HCT116 (cell line): ENCODE measurements around the gene DMD. TPM values are rescaled to one million over a fixed set of nuclear protein-coding genes. Genes with fewer than 3 reads are reported as not detected.

Source experiments
- ATAC-seq: fragments of 200-7000 bp; cut with Tn5 transposase; 2 replicates; pipeline ENCODE4 v1.9.1; 2020; ENCODE audit warnings: mild to moderate bottlenecking, moderate library complexity
- BruUV-seq: library from RNA; stranded (reverse); fragments of 400-500 nt; replicated peaks from 2 replicates; lab custom pipeline; 2021; lab: Mats Ljungman, UMichigan
- CTCF ChIA-PET: fragments of 300-600 bp; sonication (Branson Sonifier 250); formaldehyde crosslinking; loops from one replicate; lab custom pipeline; 2021; ENCODE audit warnings: antibody characterized with exemption; lab: Charles Lee
- POLR2A ChIA-PET: fragments of 300-600, 350-600 bp; sonication (Branson Sonifier 250); formaldehyde crosslinking; loops from one replicate; lab custom pipeline; 2021; ENCODE audit warnings: antibody characterized with exemption; lab: Charles Lee
- RAD21 ChIA-PET, 2 experiments: fragments of 300-600 bp; sonication (Branson Sonifier 250); formaldehyde crosslinking; loops; one replicate each; lab custom pipeline; 2023; ENCODE audit warnings: low total read pairs in 2 of 2; ENCODE audit not compliant: uncharacterized antibody in 2 of 2, unreplicated experiment in 2 of 2, low non-redundant PET in 1 of 2; lab: Charles Lee
- DNase-seq: peaks from one replicate; pipeline ENCODE4 v3.0.0-alpha.2; 2010; ENCODE audit warnings: low read depth, low spot score
- H2AFZ ChIP-seq: fragments of 200-600 bp; shearing (Covaris generic), sonication (generic); 2 replicates; pipeline ENCODE4 v1.6.1; 2017; ENCODE audit warnings: low read depth, mixed run types, mixed read lengths, antibody characterized with exemption, low read length; ENCODE audit not compliant: poor library complexity, severe bottlenecking
- H3K27ac ChIP-seq: 2 replicates; pipeline ENCODE4 v1.5.1; 2012; ENCODE audit warnings: low read depth, low read length
- H3K27me3 ChIP-seq: fragments of 200-600 bp; sonication (generic); 2 replicates; pipeline ENCODE4 v1.6.1; 2016; ENCODE audit warnings: mixed run types, low read length, mixed read lengths; ENCODE audit not compliant: insufficient read depth
- H3K36me3 ChIP-seq, 2 experiments: fragments of 200-500 bp in 1 of 2; fragments of 200-600 bp in 1 of 2; sonication (Bioruptor generic) in 1 of 2; sonication (generic) in 1 of 2; 2 replicates each; pipeline versions ENCODE4 v1.5.1 to v1.6.1; 2014 to 2016; ENCODE audit warnings: low read length in 2 of 2, inconsistent platforms in 1 of 2, mixed read lengths in 1 of 2, mixed run types in 1 of 2; ENCODE audit not compliant: insufficient read depth in 2 of 2, control insufficient read depth in 1 of 2
- H3K4me1 ChIP-seq, 2 experiments: fragments of 200-600 bp in 1 of 2; sonication (generic) in 1 of 2; 2 replicates each; pipeline versions ENCODE4 v1.5.1 to v1.6.1; 2012 to 2017; ENCODE audit warnings: low read length in 2 of 2, inconsistent platforms in 1 of 2, mild to moderate bottlenecking in 1 of 2, mixed read lengths in 1 of 2, mixed run types in 1 of 2, moderate library complexity in 1 of 2; ENCODE audit not compliant: insufficient read depth in 2 of 2, control insufficient read depth in 1 of 2
- H3K4me2 ChIP-seq: fragments of 200-600 bp; sonication (generic); 2 replicates; pipeline ENCODE4 v1.6.1; 2017; ENCODE audit warnings: mixed run types, low read length, mixed read lengths
- H3K4me3 ChIP-seq, 2 experiments: fragments of 200-600 bp in 1 of 2; sonication (generic) in 1 of 2; replicated peaks in 1 of 2; 2 replicates each; pipeline ENCODE4 v1.5.1; 2011 to 2016; ENCODE audit warnings: low read length in 2 of 2, control low read depth in 1 of 2, low read depth in 1 of 2, mild to moderate bottlenecking in 1 of 2, mixed read lengths in 1 of 2, mixed run types in 1 of 2
- H3K79me2 ChIP-seq: fragments of 200-600 bp; sonication (generic); 2 replicates; pipeline ENCODE4 v1.6.1; 2017; ENCODE audit warnings: mild to moderate bottlenecking, mixed run types, low read length, moderate library complexity, mixed read lengths; ENCODE audit not compliant: insufficient read depth
- H3K9ac ChIP-seq: fragments of 200-600 bp; sonication (generic); 2 replicates; pipeline ENCODE4 v1.6.1; 2016; ENCODE audit warnings: low read length, mixed read lengths
- H3K9me2 ChIP-seq: fragments of 200-600 bp; sonication (generic), shearing (Covaris generic); 2 replicates; pipeline ENCODE4 v1.6.1; 2017; ENCODE audit warnings: mixed run types, mild to moderate bottlenecking, moderate library complexity; ENCODE audit not compliant: insufficient read depth
- H3K9me3 ChIP-seq, 2 experiments: fragments of 200-500 bp in 1 of 2; fragments of 200-600 bp in 1 of 2; sonication (Bioruptor generic) in 1 of 2; sonication (generic) in 1 of 2; 2 replicates each; pipeline ENCODE4 v1.6.1; 2014 to 2017; ENCODE audit warnings: low read length in 2 of 2, mixed read lengths in 2 of 2, inconsistent platforms in 1 of 2, low read depth in 1 of 2, mild to moderate bottlenecking in 1 of 2, mixed run types in 1 of 2, moderate library complexity in 1 of 2; ENCODE audit not compliant: control insufficient read depth in 1 of 2, insufficient read depth in 1 of 2
- H4K20me1 ChIP-seq: fragments of 200-600 bp; sonication (generic), shearing (Covaris generic); 2 replicates; pipeline ENCODE4 v1.6.1; 2017; ENCODE audit warnings: mixed run types, mild to moderate bottlenecking, moderate library complexity; ENCODE audit not compliant: insufficient read depth
- CBX3 ChIP-seq: IDR thresholded peaks from 2 replicates; pipeline ENCODE4 v1.6.1; 2012; ENCODE audit warnings: low read depth
- CEBPB ChIP-seq: IDR thresholded peaks from 2 replicates; pipeline ENCODE4 v1.6.1; 2012; ENCODE audit warnings: low read depth
- EZH2 ChIP-seq: fragments of 200-600 bp; sonication (generic); IDR thresholded peaks from 2 replicates; pipeline ENCODE4 v1.6.1; 2017; ENCODE audit warnings: antibody characterized with exemption, mixed run types
- JUND ChIP-seq: IDR thresholded peaks from 2 replicates; pipeline ENCODE4 v1.6.1; 2012
- POLR2AphosphoS5 ChIP-seq: IDR thresholded peaks from 2 replicates; pipeline ENCODE4 v1.6.1; 2011; ENCODE audit warnings: mild to moderate bottlenecking, low read depth, low read length, moderate library complexity
- RAD21 ChIP-seq: IDR thresholded peaks from 2 replicates; pipeline ENCODE4 v1.6.1; 2012; ENCODE audit warnings: low read depth, mild to moderate bottlenecking
- SP1 ChIP-seq: IDR thresholded peaks from 2 replicates; pipeline ENCODE4 v1.6.1; 2012; ENCODE audit warnings: low read depth
- SRF ChIP-seq: IDR thresholded peaks from 2 replicates; pipeline ENCODE4 v1.6.1; 2012; ENCODE audit warnings: low read depth
- TCF7L2 ChIP-seq: IDR thresholded peaks from 2 replicates; pipeline ENCODE4 v1.7.0; 2011; ENCODE audit warnings: borderline replicate concordance, inconsistent platforms; ENCODE audit not compliant: insufficient read depth, insufficient read length; ENCODE audit errors: extremely low read depth
- YY1 ChIP-seq: IDR thresholded peaks from 2 replicates; pipeline ENCODE4 v1.6.1; 2011; ENCODE audit warnings: low read length, low read depth, moderate library complexity, mild to moderate bottlenecking; ENCODE audit not compliant: insufficient replicate concordance; ENCODE audit errors: extremely low read depth
- ZFX ChIP-seq: fragments of 450-650 bp; IDR thresholded peaks from 2 replicates; pipeline ENCODE4 v1.6.1; 2017
- intact Hi-C: fragments of 100-400 bp; cut with micrococcal nuclease; formaldehyde crosslinking; loops from 2 replicates; pipeline ENCODE4 v1.10.0; 2022
- total RNA-seq: library from RNA; stranded (reverse); gene quantifications from one replicate; pipeline ENCODE4 v1.2.1, GENCODE V29; 2021; ENCODE audit not compliant: unreplicated experiment
- TF ChIP-seq, protein P1 (sequence below): IDR thresholded peaks from 2 replicates; pipeline ENCODE4 v1.6.1; 2012
- TF ChIP-seq, protein P2 (sequence below), 3 experiments: fragments of 200-600 bp in 1 of 3; sonication (generic) in 1 of 3; IDR thresholded peaks in 2 of 3; conservative IDR thresholded peaks in 1 of 3; 2 replicates each; pipeline ENCODE4 v1.5.1; 2012 to 2017; ENCODE audit warnings: low read depth in 2 of 3, low read length in 2 of 3, antibody characterized with exemption in 1 of 3, borderline replicate concordance in 1 of 3, control low read depth in 1 of 3, mild to moderate bottlenecking in 1 of 3, mixed read lengths in 1 of 3, mixed run types in 1 of 3, moderate library complexity in 1 of 3; ENCODE audit not compliant: insufficient read depth in 1 of 3
- TF ChIP-seq, protein P3 (sequence below): IDR thresholded peaks from 2 replicates; pipeline ENCODE4 v1.6.1; 2012; ENCODE audit warnings: low read depth
- TF ChIP-seq, protein P4 (sequence below): IDR thresholded peaks from 2 replicates; pipeline ENCODE4 v1.6.1; 2012

The DMD gene
- total RNA-seq, 1 experiment from 2014 or later, result 0.05 TPM

DNA sequence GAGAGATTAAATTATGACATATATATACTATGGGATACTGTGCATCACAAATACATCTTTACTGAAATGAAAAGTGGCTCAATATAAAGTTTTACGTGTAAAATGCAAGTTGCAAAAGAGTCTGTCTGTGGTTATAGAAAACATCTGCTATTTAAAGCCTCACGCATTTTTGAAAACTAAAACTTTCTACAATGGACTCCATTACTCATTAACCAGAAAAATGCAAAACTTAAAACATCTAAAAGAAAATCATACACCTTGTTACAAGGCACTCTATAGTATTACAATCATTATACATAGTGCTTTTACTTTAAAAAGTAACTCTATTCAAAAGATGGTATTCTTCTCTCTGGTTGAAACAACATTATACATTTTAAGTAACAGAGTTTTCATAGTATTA is 755.6 kb downstream of the DMD start:
- ChIA-PET POLR2A (no interaction called here), RAD21 (no interaction called here), CTCF (no interaction called here)
- intact Hi-C loops, result no loop called here
- no peak for ATAC-seq
- Histone ChIP-seq H4K20me1 (no peaks in the 10 kb centered on the region), H3K9me2 (no peaks in the 10 kb centered on the region), H3K4me2 (no peak overlapping the region), H3K27ac (no peak overlapping the region), H3K9ac (no peak overlapping the region), H3K79me2 (no peaks in the 10 kb centered on the region), H3K4me3 (no peak overlapping the region), H2AFZ (no peak overlapping the region), H3K9me3 (no peaks in the 10 kb centered on the region), H3K36me3 (no peaks in the 10 kb centered on the region), H3K27me3 (no peaks in the 10 kb centered on the region), H3K4me1 (no peaks in the 10 kb centered on the region)
- BruUV-seq, result no TSS peak
- TF ChIP-seq YY1 (no peak), JUND (no peak), POLR2AphosphoS5 (no peak), EZH2 (no peak)
- TF ChIP-seq, all 23 proteins: peak for 0
- no peak for DNase-seq

DNA sequence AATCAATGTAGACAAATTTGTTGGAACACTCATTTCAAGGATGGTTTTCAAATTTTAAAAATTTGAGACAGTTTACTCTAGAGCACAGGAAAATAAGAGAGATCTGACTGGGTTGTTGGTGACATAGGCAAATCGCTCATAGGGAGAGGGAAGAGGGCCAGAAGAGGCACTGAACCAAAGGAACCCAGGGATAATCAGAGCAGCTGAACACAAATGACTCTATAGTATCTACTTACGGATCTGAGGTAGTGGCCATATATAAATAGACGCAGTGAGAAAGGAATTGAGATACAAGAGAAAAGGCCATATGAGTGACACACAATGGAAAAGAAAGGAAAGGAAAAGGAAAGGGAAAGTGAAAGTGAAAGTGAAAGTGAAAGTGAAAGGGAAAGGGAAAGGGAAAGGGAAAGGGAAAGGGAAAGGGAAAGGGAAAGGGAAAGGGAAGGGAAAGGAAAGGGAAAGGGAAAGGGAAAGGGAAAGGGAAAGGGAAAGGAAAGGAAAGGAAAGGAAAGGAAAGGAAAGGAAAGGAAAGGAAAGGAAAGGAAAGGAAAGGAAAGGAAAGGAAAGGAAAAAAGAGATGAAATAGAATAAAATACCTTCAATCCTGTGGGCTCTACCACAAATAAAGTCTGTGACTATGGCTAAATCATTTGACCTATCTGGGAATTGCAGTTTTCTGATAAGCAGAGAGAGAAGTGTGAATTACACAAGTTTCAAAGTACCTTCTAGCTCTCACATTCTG is 759.2 kb downstream of the DMD start:
- no peaks in the 10 kb centered on the region for H4K20me1 ChIP-seq
- H3K27ac ChIP-seq, result no peak overlapping the region
- no peak overlapping the region for H2AFZ ChIP-seq
- intact Hi-C loops, result no loop called here
- DNase-seq (no peak), ATAC-seq (no peak)
- H3K9me2 ChIP-seq, result no peaks in the 10 kb centered on the region
- CTCF ChIA-PET, result no interaction called here
- H3K79me2 ChIP-seq, result no peaks in the 10 kb centered on the region
- BruUV-seq, result no TSS peak
- H3K4me3 ChIP-seq, result no peak overlapping the region
- TF ChIP-seq SP1 (no peak), YY1 (no peak), ZFX (no peak), CBX3 (no peak), CEBPB (no peak), TCF7L2 (no peak), JUND (no peak), SRF (no peak), RAD21 (no peak)
- TF ChIP-seq, protein P1, sequence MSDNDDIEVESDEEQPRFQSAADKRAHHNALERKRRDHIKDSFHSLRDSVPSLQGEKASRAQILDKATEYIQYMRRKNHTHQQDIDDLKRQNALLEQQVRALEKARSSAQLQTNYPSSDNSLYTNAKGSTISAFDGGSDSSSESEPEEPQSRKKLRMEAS, result no peak
- TF ChIP-seq, protein P2, sequence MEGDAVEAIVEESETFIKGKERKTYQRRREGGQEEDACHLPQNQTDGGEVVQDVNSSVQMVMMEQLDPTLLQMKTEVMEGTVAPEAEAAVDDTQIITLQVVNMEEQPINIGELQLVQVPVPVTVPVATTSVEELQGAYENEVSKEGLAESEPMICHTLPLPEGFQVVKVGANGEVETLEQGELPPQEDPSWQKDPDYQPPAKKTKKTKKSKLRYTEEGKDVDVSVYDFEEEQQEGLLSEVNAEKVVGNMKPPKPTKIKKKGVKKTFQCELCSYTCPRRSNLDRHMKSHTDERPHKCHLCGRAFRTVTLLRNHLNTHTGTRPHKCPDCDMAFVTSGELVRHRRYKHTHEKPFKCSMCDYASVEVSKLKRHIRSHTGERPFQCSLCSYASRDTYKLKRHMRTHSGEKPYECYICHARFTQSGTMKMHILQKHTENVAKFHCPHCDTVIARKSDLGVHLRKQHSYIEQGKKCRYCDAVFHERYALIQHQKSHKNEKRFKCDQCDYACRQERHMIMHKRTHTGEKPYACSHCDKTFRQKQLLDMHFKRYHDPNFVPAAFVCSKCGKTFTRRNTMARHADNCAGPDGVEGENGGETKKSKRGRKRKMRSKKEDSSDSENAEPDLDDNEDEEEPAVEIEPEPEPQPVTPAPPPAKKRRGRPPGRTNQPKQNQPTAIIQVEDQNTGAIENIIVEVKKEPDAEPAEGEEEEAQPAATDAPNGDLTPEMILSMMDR (IDR thresholded peaks at IDR 0.05 in 2 of 3, conservative IDR thresholded peaks at IDR 0.05 in 1 of 3; ENCODE audit: borderline replicate concordance in 1 of 3, insufficient read depth in 1 of 3, low read depth in 2 of 3, low read length in 2 of 3), result no peak
- TF ChIP-seq, protein P3, sequence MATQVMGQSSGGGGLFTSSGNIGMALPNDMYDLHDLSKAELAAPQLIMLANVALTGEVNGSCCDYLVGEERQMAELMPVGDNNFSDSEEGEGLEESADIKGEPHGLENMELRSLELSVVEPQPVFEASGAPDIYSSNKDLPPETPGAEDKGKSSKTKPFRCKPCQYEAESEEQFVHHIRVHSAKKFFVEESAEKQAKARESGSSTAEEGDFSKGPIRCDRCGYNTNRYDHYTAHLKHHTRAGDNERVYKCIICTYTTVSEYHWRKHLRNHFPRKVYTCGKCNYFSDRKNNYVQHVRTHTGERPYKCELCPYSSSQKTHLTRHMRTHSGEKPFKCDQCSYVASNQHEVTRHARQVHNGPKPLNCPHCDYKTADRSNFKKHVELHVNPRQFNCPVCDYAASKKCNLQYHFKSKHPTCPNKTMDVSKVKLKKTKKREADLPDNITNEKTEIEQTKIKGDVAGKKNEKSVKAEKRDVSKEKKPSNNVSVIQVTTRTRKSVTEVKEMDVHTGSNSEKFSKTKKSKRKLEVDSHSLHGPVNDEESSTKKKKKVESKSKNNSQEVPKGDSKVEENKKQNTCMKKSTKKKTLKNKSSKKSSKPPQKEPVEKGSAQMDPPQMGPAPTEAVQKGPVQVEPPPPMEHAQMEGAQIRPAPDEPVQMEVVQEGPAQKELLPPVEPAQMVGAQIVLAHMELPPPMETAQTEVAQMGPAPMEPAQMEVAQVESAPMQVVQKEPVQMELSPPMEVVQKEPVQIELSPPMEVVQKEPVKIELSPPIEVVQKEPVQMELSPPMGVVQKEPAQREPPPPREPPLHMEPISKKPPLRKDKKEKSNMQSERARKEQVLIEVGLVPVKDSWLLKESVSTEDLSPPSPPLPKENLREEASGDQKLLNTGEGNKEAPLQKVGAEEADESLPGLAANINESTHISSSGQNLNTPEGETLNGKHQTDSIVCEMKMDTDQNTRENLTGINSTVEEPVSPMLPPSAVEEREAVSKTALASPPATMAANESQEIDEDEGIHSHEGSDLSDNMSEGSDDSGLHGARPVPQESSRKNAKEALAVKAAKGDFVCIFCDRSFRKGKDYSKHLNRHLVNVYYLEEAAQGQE, result no peak
- TF ChIP-seq, protein P4, sequence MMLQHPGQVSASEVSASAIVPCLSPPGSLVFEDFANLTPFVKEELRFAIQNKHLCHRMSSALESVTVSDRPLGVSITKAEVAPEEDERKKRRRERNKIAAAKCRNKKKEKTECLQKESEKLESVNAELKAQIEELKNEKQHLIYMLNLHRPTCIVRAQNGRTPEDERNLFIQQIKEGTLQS, result no peak
- no peaks in the 10 kb centered on the region for H3K4me1 ChIP-seq
- H3K36me3 ChIP-seq, result no peaks in the 10 kb centered on the region
- H3K9me3 ChIP-seq, result no peaks in the 10 kb centered on the region
- H3K4me2 ChIP-seq, result no peak overlapping the region
- no peaks in the 10 kb centered on the region for H3K27me3 ChIP-seq
- no peak overlapping the region for H3K9ac ChIP-seq
- POLR2A ChIA-PET, result no interaction called here
- RAD21 ChIA-PET, result no interaction called here
